ENCODE data around the gene ATOX1. TPM values are rescaled to one million over a fixed set of nuclear protein-coding genes. Genes with fewer than 3 reads are reported as not detected.

The ATOX1 gene
- total and polyA plus RNA-seq, 10 of the 15 experiments (the other 5 are each of a cell fraction or from before 2014, with no cell fraction given): 130 to 642 (median 245) TPM

- TF ChIP-seq REST (IDR thresholded peaks at IDR 0.05; ENCODE audit: low read depth, low read length) (no peak), ATF7 (IDR thresholded peaks at IDR 0.05; ENCODE audit: low read depth) (peak; percentile 70), ZSCAN29 (IDR thresholded peaks at IDR 0.05) (no peak), LARP7 (IDR thresholded peaks at IDR 0.05) (no peak), GATAD2B (conservative IDR thresholded peaks at IDR 0.05; ENCODE audit: low read depth) (no peak), ZNF384 (IDR thresholded peaks at IDR 0.05; ENCODE audit: borderline replicate concordance, low read depth, low read length) (no peak), FOXM1 (IDR thresholded peaks at IDR 0.05; ENCODE audit: low read depth, low read length) (peak; percentile 71), BCL3 (IDR thresholded peaks at IDR 0.05; ENCODE audit: borderline replicate concordance, insufficient read depth, low read depth, low read length, poor library complexity, severe bottlenecking) (no peak), SIN3A (IDR thresholded peaks at IDR 0.05; ENCODE audit: low read depth, low read length) (no peak), YBX1 (IDR thresholded peaks at IDR 0.05) (no peak), IRF4 (IDR thresholded peaks at IDR 0.05; ENCODE audit: low read depth, low read length) (peak; percentile 46), CREB1 (IDR thresholded peaks at IDR 0.05; ENCODE audit: low read depth) (0 out of 2 replicates have a peak, but pooled peaks have one; percentile 35), KDM1A (IDR thresholded peaks at IDR 0.05; ENCODE audit: borderline replicate concordance) (no peak), SUPT20H (IDR thresholded peaks at IDR 0.05; ENCODE audit: borderline replicate concordance, control insufficient read depth, low read depth, low read length) (no peak), SP1 (IDR thresholded peaks at IDR 0.05; ENCODE audit: low read depth, low read length) (no peak), SMARCA5 (IDR thresholded peaks at IDR 0.05) (peak; percentile 78), RAD51 (IDR thresholded peaks at IDR 0.05) (no peak), FOS (IDR thresholded peaks at IDR 0.05; ENCODE audit: borderline replicate concordance, extremely low read depth, insufficient read length) (no peak), WRNIP1 (IDR thresholded peaks at IDR 0.05; ENCODE audit: borderline replicate concordance, low read depth, low read length) (no peak), JUND (IDR thresholded peaks at IDR 0.05; ENCODE audit: low read depth, low read length) (no peak), HDAC6 (IDR thresholded peaks at IDR 0.05; ENCODE audit: unreplicated experiment) (no peak), SPI1 (IDR thresholded peaks at IDR 0.05; ENCODE audit: borderline replicate concordance, insufficient read depth, low read depth, low read length) (0 out of 2 replicates have a peak, but pooled peaks have one; percentile 26)
- TF ChIP-seq, protein P1, sequence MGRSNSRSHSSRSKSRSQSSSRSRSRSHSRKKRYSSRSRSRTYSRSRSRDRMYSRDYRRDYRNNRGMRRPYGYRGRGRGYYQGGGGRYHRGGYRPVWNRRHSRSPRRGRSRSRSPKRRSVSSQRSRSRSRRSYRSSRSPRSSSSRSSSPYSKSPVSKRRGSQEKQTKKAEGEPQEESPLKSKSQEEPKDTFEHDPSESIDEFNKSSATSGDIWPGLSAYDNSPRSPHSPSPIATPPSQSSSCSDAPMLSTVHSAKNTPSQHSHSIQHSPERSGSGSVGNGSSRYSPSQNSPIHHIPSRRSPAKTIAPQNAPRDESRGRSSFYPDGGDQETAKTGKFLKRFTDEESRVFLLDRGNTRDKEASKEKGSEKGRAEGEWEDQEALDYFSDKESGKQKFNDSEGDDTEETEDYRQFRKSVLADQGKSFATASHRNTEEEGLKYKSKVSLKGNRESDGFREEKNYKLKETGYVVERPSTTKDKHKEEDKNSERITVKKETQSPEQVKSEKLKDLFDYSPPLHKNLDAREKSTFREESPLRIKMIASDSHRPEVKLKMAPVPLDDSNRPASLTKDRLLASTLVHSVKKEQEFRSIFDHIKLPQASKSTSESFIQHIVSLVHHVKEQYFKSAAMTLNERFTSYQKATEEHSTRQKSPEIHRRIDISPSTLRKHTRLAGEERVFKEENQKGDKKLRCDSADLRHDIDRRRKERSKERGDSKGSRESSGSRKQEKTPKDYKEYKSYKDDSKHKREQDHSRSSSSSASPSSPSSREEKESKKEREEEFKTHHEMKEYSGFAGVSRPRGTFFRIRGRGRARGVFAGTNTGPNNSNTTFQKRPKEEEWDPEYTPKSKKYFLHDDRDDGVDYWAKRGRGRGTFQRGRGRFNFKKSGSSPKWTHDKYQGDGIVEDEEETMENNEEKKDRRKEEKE (IDR thresholded peaks at IDR 0.05): no peak
- TF ChIP-seq, protein P2, sequence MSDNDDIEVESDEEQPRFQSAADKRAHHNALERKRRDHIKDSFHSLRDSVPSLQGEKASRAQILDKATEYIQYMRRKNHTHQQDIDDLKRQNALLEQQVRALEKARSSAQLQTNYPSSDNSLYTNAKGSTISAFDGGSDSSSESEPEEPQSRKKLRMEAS (IDR thresholded peaks at IDR 0.05; ENCODE audit: low read depth, low read length): no peak
These were observed 37.3 kb downstream of the ATOX1 start (continued) for GRCh38 chr5:151721087-151721646.
